ENCODE data around the gene TRPM6. TPM values are rescaled to one million over a fixed set of nuclear protein-coding genes. Genes with fewer than 3 reads are reported as not detected.

The TRPM6 gene
- total RNA-seq, 1 experiment from 2014 or later, result 0.57 TPM

DNA sequence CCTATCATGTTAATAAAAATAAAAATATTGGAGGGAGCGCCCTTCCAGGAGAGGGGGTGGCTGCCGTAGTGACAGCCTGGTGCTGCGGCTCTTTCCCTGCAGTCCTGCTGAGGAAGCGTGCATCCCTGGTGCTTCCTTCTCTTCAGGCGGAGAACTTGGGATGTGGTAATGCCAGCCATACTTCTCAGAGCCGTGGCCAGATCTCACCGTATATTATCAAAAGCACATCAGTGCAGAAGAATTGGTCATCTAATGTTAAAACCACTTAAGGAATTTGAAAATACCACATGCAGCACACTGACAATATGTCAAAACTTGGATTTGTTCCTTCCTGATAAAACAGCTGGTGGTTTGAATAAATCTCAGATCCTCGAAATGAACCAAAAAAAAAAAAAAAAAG is 47.3 kb upstream of the TRPM6 start:
- H3K27ac Mint-ChIP-seq, result no peak overlapping the region
- H3K56ac ChIP-seq (ENCODE audit: insufficient read length, low read depth, low read length), result no peak overlapping the region
- H3K23ac ChIP-seq (ENCODE audit: insufficient read length, low read depth, low read length), result no peak overlapping the region
- H3K79me1 ChIP-seq (ENCODE audit: insufficient read depth, low read depth, low read length, poor library complexity, severe bottlenecking), result no peaks in the 10 kb centered on the region
- no peaks in the 10 kb centered on the region for H4K20me1 ChIP-seq (ENCODE audit: control insufficient read depth, insufficient read depth, insufficient read length)
- H3K14ac ChIP-seq (ENCODE audit: insufficient read depth, low read length), result no peak overlapping the region
- TF ChIP-seq, protein P1, sequence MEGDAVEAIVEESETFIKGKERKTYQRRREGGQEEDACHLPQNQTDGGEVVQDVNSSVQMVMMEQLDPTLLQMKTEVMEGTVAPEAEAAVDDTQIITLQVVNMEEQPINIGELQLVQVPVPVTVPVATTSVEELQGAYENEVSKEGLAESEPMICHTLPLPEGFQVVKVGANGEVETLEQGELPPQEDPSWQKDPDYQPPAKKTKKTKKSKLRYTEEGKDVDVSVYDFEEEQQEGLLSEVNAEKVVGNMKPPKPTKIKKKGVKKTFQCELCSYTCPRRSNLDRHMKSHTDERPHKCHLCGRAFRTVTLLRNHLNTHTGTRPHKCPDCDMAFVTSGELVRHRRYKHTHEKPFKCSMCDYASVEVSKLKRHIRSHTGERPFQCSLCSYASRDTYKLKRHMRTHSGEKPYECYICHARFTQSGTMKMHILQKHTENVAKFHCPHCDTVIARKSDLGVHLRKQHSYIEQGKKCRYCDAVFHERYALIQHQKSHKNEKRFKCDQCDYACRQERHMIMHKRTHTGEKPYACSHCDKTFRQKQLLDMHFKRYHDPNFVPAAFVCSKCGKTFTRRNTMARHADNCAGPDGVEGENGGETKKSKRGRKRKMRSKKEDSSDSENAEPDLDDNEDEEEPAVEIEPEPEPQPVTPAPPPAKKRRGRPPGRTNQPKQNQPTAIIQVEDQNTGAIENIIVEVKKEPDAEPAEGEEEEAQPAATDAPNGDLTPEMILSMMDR (conservative IDR thresholded peaks at IDR 0.05), result no peak
- no peak overlapping the region for H3K18ac ChIP-seq (ENCODE audit: insufficient read length, low read depth, low read length)
- H3K79me2 ChIP-seq (ENCODE audit: insufficient read depth, low read length), result no peaks in the 10 kb centered on the region
- H3K23me2 ChIP-seq (ENCODE audit: insufficient read length, low read depth, low read length, poor library complexity, severe bottlenecking), result no peaks in the 10 kb centered on the region
- H4K8ac ChIP-seq (replicated peaks; ENCODE audit: insufficient read length, low read depth, low read length), result no peak overlapping the region
- no peak overlapping the region for H2BK15ac ChIP-seq (ENCODE audit: low read depth, low read length)
- H3K9ac ChIP-seq (ENCODE audit: extremely low read depth, insufficient read length, low read length), result no peak overlapping the region
- H3K4me1 ChIP-seq (ENCODE audit: insufficient read depth, low read length), result no peaks in the 10 kb centered on the region
- no peak overlapping the region for H3K27ac ChIP-seq (ENCODE audit: insufficient read length, low read depth, low read length)
- H3K27me3 Mint-ChIP-seq (ENCODE audit: low read depth), result peaks cover 2% of the 10 kb centered on the region; the same call in 1 of the 2 replicates
- H3K9me3 Mint-ChIP-seq, result peaks cover 23 to 29% of the 10 kb centered on the region in 2 experiments
- no peak overlapping the region for H2AK5ac ChIP-seq (ENCODE audit: insufficient read length, low read length)
- H3K4me2 ChIP-seq (ENCODE audit: insufficient read depth, insufficient read length, low read length), result no peak overlapping the region
- no peaks in the 10 kb centered on the region for H3K27me3 ChIP-seq (ENCODE audit: insufficient read depth, low read length)
- H4K91ac ChIP-seq (ENCODE audit: insufficient read length, low read depth, low read length), result no peak overlapping the region
- no peak overlapping the region for H2BK12ac ChIP-seq (ENCODE audit: insufficient read length, low read depth, low read length)
- no peak for DNase-seq
- H3K4ac ChIP-seq (ENCODE audit: low read depth, low read length), result no peak overlapping the region
- no peak overlapping the region for H4K5ac ChIP-seq (ENCODE audit: insufficient read length, low read depth, low read length)
- no peak overlapping the region for H2BK20ac ChIP-seq (ENCODE audit: low read depth, low read length, poor library complexity, severe bottlenecking)
- no peak overlapping the region for H3K4me3 Mint-ChIP-seq
- peaks cover 4 to 11% (median 7%) of the 10 kb centered on the region in 3 experiments; a peak in 6 of 7 replicates for H3K36me3 Mint-ChIP-seq (ENCODE audit: insufficient read depth in 1 of 3, low read depth in 3 of 3)
- H2BK5ac ChIP-seq (ENCODE audit: insufficient read length, low read length), result no peak overlapping the region
- H3T11ph ChIP-seq (ENCODE audit: low read length), result no peak overlapping the region
- no peaks in the 10 kb centered on the region for H3K4me1 Mint-ChIP-seq
- no CpG with 5 or more reads among the region's 8 CpGs for WGBS (ENCODE audit: extremely low coverage, insufficient read length, low lambda C conversion rate)
- no peak overlapping the region for H2BK120ac ChIP-seq (ENCODE audit: low read depth, low read length, poor library complexity, severe bottlenecking)
- no peaks in the 10 kb centered on the region for H3K9me3 ChIP-seq (ENCODE audit: control insufficient read depth, low read depth, low read length)
- H2AFZ ChIP-seq (ENCODE audit: low read length), result no peak overlapping the region

Data from H9 (cell line).